ENCODE results near the gene GPS1.

GPS1 gene

DNA sequence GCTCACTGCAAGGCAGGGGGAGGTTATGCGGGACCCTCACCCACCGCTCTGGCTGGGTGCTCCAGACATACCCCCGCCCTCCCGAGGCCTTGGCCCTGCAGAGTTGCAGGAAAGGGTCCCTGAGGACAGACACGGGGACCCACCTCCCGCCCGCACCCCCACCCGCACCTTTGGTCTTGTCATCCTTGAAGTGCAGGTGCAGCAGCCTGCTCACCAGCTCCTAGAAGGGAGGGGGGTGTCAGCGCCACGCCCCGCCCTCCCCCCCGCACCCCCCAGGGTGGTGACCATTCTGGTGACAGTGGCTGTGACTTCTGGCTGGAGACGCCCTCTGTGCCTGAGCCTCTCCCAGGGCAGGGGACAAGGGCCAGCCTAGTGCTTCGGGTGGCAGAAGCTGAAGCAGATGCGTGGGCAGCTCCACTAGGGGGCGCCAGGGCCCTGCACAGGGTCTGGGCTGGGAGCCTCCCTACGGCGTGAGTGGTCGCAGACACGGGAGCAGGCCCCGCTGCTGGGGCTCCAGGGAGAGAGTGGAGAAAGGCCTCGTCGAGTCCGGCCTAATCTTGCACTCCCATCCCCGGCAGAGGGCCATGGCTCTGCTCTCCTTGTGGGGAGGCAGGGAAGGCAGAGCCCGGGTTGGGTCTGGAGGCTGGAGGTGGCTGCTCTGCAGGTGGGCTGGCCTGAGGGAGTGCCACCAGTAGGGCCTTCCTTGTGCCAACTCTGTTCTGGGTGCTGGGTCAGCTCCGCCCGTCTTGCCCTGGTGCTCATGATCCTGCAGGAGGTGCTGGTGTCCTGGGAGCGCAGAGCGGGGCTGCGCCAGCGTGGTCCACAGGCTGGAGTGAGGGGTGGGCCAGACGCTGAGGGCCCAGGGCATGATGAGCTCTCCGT is 31.8 kb upstream of the GPS1 start:
- H3K27ac ChIP-seq = no peak overlapping the region
- no peak for DNase-seq (ENCODE audit: low spot score)
- H3K4me3 ChIP-seq = no peak overlapping the region
- TF ChIP-seq, protein P1, sequence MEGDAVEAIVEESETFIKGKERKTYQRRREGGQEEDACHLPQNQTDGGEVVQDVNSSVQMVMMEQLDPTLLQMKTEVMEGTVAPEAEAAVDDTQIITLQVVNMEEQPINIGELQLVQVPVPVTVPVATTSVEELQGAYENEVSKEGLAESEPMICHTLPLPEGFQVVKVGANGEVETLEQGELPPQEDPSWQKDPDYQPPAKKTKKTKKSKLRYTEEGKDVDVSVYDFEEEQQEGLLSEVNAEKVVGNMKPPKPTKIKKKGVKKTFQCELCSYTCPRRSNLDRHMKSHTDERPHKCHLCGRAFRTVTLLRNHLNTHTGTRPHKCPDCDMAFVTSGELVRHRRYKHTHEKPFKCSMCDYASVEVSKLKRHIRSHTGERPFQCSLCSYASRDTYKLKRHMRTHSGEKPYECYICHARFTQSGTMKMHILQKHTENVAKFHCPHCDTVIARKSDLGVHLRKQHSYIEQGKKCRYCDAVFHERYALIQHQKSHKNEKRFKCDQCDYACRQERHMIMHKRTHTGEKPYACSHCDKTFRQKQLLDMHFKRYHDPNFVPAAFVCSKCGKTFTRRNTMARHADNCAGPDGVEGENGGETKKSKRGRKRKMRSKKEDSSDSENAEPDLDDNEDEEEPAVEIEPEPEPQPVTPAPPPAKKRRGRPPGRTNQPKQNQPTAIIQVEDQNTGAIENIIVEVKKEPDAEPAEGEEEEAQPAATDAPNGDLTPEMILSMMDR (IDR thresholded peaks at IDR 0.05) = no peak

DNA sequence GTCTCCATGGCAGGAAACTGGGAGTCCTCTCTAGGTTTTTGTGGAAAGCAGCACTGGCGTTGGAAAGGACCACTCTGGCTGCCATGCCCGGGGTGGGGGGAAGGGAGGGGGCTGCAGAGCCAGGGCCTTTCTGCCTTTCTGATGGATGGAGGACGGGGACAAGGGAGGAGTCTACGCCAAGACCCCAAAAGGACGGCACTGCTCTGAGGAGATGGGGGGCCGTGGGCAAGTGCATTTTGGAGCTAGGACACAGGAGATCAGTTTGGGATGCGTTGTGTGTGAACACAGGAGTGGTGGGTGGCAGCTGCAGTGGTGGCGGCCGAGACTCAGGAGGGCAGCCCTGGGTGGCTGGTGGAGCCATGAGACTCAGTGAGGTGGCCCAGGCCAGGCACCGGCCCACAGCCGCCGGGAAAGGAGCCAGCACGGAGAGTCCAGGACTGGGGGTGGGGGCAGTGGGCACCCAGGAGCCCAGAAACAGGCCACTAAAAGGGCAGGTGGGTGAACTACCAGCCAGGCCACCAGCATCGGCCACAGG is 31.1 kb upstream of the GPS1 start:
- H3K4me3 ChIP-seq = no peak overlapping the region
- DNase-seq (ENCODE audit: low spot score) = no peak
- no peak overlapping the region for H3K27ac ChIP-seq
- TF ChIP-seq, protein P1 (IDR thresholded peaks at IDR 0.05) = no peak

DNA sequence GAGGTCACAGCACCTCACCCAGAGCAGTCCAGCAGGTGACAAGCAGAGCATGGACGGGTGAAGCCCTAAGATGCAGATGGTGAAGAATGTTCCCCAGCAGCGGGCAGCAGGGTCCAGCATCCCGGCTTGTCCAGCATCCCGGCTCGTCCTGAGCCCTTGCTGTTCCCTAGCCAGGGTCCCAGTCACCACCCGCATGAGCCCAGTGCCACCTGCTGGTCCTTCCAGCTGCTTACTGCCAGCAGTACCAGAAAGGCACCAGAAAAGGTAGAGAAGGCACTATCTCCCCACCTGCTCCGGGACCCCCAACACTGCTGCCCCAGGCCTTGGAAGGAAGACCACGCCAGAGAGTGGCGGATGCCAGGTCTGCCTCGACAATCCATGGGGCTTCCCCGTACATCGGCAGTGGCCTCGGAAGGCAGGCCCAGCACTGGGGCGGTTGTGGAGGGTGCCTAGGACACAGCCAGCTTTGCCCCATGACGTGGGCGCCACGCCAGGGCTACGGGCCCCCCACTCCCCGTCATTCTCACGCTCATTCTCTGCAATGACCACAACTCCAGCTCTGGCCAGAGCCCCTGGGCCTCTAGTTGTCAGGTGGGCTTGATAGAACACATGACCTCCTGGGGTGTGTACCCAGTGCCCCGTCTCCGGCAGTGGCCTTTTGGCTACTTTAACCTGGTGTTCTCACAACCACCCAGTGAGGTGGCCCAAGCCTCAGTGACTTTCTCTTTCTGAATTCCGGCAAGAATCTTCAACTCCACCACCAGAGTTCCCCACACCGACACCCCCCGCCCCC is 30.4 kb upstream of the GPS1 start:
- no peak overlapping the region for H3K27ac ChIP-seq
- TF ChIP-seq, protein P1 (IDR thresholded peaks at IDR 0.05) = peak; percentile 38
- peak overlapping the region; percentile 95 for H3K4me3 ChIP-seq
- DNase-seq (ENCODE audit: low spot score) = no peak

DNA sequence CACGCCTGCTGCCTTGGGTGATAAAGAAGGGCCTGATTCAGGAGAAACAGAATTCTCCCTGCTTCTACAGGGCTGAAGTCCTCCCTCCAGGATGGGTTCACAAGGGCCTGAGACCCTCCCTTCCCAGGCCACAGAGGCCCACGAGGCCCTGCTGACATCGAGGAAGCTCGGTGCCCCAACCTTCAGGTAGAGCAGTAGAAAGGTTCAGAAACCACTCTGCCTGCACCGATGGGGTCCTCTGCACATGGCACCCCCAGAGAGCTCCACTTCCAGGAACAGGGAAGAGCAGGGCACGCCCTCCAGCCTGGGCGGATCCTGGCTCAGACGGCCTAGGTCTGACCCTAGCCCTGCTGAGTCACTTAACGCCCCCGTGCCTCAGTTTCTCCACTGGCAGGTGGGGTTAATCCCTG is 29.8 kb upstream of the GPS1 start:
- H3K4me3 ChIP-seq = peak overlapping the region; percentile 95
- peak overlapping the region in 1 of 2 donors; percentile 36 for H3K27ac ChIP-seq
- DNase-seq (ENCODE audit: low spot score) = no peak
- TF ChIP-seq, protein P1 (IDR thresholded peaks at IDR 0.05) = no peak

DNA sequence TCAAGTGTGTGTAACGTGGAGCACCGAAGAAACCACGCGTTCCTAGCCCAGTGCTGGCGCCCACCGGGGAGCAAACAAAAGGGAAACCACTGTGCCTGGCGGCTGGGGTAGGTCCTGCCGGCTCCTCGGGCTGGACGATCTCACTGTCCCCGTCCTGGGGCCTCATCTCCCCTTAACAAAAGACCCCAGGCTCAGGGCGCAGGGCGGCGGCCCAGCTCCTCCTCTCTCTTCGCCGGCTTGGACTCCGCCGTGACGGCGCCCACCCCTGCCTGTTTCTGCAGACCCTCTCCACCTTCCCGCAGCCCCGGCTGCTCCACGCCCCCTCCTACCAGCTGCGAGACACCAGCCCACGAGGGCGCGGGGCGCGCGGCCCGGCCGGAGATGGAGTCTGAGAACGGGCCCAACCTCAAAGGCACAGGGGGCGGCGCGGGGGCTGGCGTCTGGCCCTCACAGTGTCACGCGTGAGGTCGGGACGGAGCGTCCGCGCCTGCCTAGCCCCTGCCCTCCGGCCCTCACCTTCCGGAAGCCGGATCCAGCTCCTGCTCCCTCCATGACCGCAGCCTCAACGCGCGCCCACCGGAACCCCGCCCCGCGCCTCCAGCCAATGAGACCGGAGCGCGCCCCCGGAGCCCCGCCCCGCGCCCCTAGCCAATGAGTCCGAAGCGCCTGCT is 29.3 kb upstream of the GPS1 start, which contains the start of gene CENPX:
Gene CENPX (minus strand): TSS at position 569 of the 671 bp plus-strand sequence. CDS start 17 bp downstream, at position 552.
- no peak for DNase-seq (ENCODE audit: low spot score)
- TF ChIP-seq, protein P1 (IDR thresholded peaks at IDR 0.05) = no peak
- peak within 1 kb of the TSS; percentile 36 to 83 for H3K27ac ChIP-seq
- peak within 1 kb of the TSS; percentile 98 for H3K4me3 ChIP-seq

DNA sequence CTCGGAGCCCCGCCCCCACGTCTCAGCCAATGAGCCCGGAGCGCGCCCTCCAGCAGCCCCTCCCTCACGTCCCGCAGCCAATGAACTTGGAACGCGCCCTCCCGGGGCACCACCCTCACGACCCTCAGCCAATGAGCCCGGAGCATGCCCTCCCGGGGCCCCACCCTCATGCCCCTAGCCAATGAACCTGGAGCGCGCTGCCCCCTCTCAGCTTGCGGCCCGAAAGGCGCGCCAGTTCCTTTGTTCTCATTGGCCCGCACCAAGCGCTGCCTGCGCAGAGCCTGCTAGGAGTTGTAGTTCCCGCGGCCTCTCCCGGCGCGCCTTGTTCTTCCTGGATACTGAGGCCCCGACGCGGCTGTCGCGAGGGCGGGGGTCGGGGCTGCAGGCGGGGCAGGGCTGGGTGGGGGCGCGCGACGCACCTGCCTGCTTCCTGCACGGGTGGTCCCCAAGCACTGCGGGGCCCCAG is 28.7 kb upstream of the GPS1 start, which contains the start of gene LRRC45:
Gene LRRC45 (plus strand): TSS at position 325 of the 466 bp plus-strand sequence. CDS start 339 bp downstream, outside the sequence.
- DNase-seq (ENCODE audit: low spot score) = peak; percentile 100
- Histone ChIP-seq H3K4me3 (peak within 1 kb of the TSS; percentile 98), H3K27ac (peak within 1 kb of the TSS; percentile 36 to 83)
- TF ChIP-seq, protein P1 (IDR thresholded peaks at IDR 0.05) = no peak

Data from coronary artery (tissue), 2 donors.